HG02870 (cell line): ENCODE results near the gene KLK11.

Experiments used
- ATAC-seq: cut with Tn5 transposase; IDR thresholded peaks from one replicate; pipeline ENCODE4 v1.9.1; 2021; ENCODE audit warnings: mild to moderate bottlenecking, moderate library complexity; ENCODE audit not compliant: unreplicated experiment

The KLK11 gene

DNA sequence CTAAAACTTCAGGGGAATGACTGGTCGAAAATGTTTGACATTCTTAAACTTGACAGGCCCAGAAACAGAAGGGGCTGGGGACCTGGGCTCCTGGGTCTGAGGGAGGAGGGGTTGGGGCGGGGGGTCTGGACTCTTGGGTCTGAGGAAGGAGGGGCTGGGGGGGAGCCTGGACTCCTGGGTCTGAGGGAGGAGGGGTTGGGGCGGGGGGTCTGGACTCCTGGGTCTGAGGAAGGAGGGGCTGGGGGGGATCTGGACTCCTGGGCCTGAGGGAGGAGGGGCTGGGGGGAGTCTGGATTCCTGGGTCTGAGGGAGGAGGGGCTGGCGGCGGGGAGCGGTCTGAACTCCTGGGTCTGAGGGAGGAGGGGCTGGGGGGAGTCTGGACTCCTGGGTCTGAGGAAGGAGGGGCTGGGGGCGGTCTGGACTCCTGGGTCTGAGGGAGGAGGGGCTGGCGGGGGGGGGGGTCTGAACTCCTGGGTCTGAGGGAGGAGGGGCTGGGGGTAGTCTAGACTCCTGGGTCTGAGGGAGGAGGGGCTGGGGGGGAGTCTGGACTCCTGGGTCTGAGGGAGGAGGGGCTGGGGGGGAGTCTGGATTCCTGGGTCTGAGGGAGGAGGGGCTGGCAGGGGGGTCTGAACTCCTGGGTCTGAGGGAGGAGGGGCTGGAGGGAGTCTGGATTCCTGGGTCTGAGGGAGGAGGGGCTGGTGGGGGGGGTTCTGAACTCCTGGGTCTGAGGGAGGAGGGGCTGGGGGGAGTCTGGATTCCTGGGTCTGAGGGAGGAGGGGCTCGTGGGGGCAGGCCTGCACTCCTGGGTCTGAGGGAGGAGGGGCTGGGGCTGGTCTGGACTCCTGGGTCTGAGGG, 51.5 kb downstream of the KLK11 start:
- ATAC-seq = no peak

DNA sequence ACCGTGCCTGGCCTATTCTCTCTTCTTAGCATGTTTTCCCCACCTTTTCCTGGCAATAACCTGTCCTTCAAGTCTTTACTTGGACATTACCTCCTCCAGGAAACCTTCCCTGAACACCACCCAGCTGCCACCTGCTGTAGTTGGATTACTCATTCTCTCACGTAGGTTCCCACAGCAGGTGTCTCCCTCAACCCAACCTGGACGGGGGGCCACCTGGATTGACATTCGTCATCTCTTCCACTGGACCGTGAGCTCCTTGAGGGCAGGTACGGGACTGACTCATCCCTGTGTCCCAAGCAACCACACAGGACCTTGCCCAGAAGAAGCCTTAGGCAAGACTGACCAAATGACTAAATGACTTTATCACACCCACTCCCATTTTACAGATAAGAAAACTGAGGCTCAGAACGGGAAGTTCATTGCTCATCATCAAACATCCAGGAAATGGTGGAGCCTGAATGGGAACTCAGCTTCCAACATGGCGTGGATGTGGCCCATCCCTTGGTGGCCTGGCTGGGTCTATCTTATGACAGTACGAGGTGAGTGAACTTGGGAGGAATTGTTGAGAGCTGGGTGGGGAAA, 53.5 kb downstream of the KLK11 start:
- no peak for ATAC-seq
